Activated T-cell treated with anti-CD3 and anti-CD28 coated beads for 1 hour (primary cell): ENCODE measurements around the gene NPFFR1.
"Not testable (repeated sequence)": the region's sequence is repeated elsewhere in the genome, so short reads cannot be mapped to it uniquely, and the experiment has no call there.

Experiments
- DNase-seq: peaks from one replicate; pipeline ENCODE4 v3.0.0-alpha.2; 2020; ENCODE audit warnings: low read depth

The NPFFR1 gene

GRCh38 chr10:70255329-70256299 is 28.2 kb downstream of the NPFFR1 start:
- DNase-seq = peak; percentile 5

GRCh38 chr10:70254778-70255328 is 29.0 kb downstream of the NPFFR1 start:
- DNase-seq = no peak

- DNase-seq = no peak
These were observed 29.7 kb downstream of the NPFFR1 start for GRCh38 chr10:70253878-70254765.

- no peak for DNase-seq
These were observed 32.7 kb downstream of the NPFFR1 start for GRCh38 chr10:70250961-70251680.

- no peak for DNase-seq
These were observed 36.4 kb downstream of the NPFFR1 start for GRCh38 chr10:70247360-70247759.

GRCh38 chr10:70241081-70241480 is 42.7 kb downstream of the NPFFR1 start:
- DNase-seq = no peak

- not testable (repeated sequence) for DNase-seq
These were observed 43.8 kb downstream of the NPFFR1 start for GRCh38 chr10:70239986-70240385.

- DNase-seq = not testable (repeated sequence)
These were observed 44.5 kb downstream of the NPFFR1 start for GRCh38 chr10:70239077-70239976.

GRCh38 chr10:70237958-70238536 is 45.8 kb downstream of the NPFFR1 start:
- not testable (repeated sequence) for DNase-seq

GRCh38 chr10:70234668-70235447 is 48.9 kb downstream of the NPFFR1 start:
- DNase-seq = no peak

GRCh38 chr10:70233939-70234300 is 49.9 kb downstream of the NPFFR1 start:
- DNase-seq = no peak

- DNase-seq = peak; percentile 100
These were observed 50.5 kb downstream of the NPFFR1 start, which contains the start of gene PPA1 for GRCh38 chr10:70233109-70233938. PPA1 (minus strand) TSS chr10:70233429; CDS start chr10:70233327, 102 bp downstream.

- DNase-seq = no peak
These were observed 51.0 kb downstream of the NPFFR1 start for GRCh38 chr10:70232859-70233108.

GRCh38 chr10:70232155-70232858 is 51.5 kb downstream of the NPFFR1 start:
- peak; percentile 5 for DNase-seq

GRCh38 chr10:70228491-70228890 is 55.3 kb downstream of the NPFFR1 start:
- no peak for DNase-seq

- DNase-seq = no peak
These were observed 56.1 kb downstream of the NPFFR1 start for GRCh38 chr10:70227548-70228320.

GRCh38 chr10:70223728-70224127 is 60.1 kb downstream of the NPFFR1 start:
- no peak for DNase-seq
